ENCODE data around the gene PRPH2. TPM values are rescaled to one million over a fixed set of nuclear protein-coding genes. Genes with fewer than 3 reads are reported as not detected.

The PRPH2 gene
- total RNA-seq, 1 donor from 2014 or later = not detected

GRCh38 chr6:42690872-42691271 lies 31.5 kb downstream of the PRPH2 start:
- no peak overlapping the region for H3K4me3 Mint-ChIP-seq (ENCODE audit: low read depth)
- no peaks in the 10 kb centered on the region for H3K4me1 Mint-ChIP-seq (ENCODE audit: low read depth)
- DNase-seq (ENCODE audit: low spot score, unreplicated experiment) = no peak
- no peaks in the 10 kb centered on the region for H3K9me3 Mint-ChIP-seq (ENCODE audit: low read depth)
- no peak for TF ChIP-seq CTCF (IDR thresholded peaks at IDR 0.05; ENCODE audit: unreplicated experiment)
- H3K36me3 Mint-ChIP-seq (ENCODE audit: insufficient read depth) = peaks cover 36% of the 10 kb centered on the region
- H3K27ac Mint-ChIP-seq = peak overlapping the region; percentile 6
- no peaks in the 10 kb centered on the region for H3K27me3 Mint-ChIP-seq

GRCh38 chr6:42690151-42690702 lies 32.2 kb downstream of the PRPH2 start:
- H3K9me3 Mint-ChIP-seq (ENCODE audit: low read depth) = no peaks in the 10 kb centered on the region
- no peak for TF ChIP-seq CTCF (IDR thresholded peaks at IDR 0.05; ENCODE audit: unreplicated experiment)
- H3K27me3 Mint-ChIP-seq = no peaks in the 10 kb centered on the region
- no peak for DNase-seq (ENCODE audit: low spot score, unreplicated experiment)
- H3K36me3 Mint-ChIP-seq (ENCODE audit: insufficient read depth) = peaks cover 40% of the 10 kb centered on the region
- no peak overlapping the region for H3K4me3 Mint-ChIP-seq (ENCODE audit: low read depth)
- H3K4me1 Mint-ChIP-seq (ENCODE audit: low read depth) = no peaks in the 10 kb centered on the region
- peak overlapping the region; percentile 37 for H3K27ac Mint-ChIP-seq

- no peak for TF ChIP-seq CTCF (IDR thresholded peaks at IDR 0.05; ENCODE audit: unreplicated experiment)
- no peaks in the 10 kb centered on the region for H3K4me1 Mint-ChIP-seq (ENCODE audit: low read depth)
- H3K27ac Mint-ChIP-seq = peak overlapping the region; percentile 56
- no peak for DNase-seq (ENCODE audit: low spot score, unreplicated experiment)
- H3K4me3 Mint-ChIP-seq (ENCODE audit: low read depth) = no peak overlapping the region
- H3K9me3 Mint-ChIP-seq (ENCODE audit: low read depth) = no peaks in the 10 kb centered on the region
- peaks cover 46% of the 10 kb centered on the region for H3K36me3 Mint-ChIP-seq (ENCODE audit: insufficient read depth)
- no peaks in the 10 kb centered on the region for H3K27me3 Mint-ChIP-seq
These were observed 33.0 kb downstream of the PRPH2 start for GRCh38 chr6:42689371-42689770.

GRCh38 chr6:42688281-42688680 lies 34.1 kb downstream of the PRPH2 start:
- no peaks in the 10 kb centered on the region for H3K27me3 Mint-ChIP-seq
- no peaks in the 10 kb centered on the region for H3K9me3 Mint-ChIP-seq (ENCODE audit: low read depth)
- no peak overlapping the region for H3K4me3 Mint-ChIP-seq (ENCODE audit: low read depth)

GRCh38 chr6:42679358-42679757 lies 43.0 kb downstream of the PRPH2 start:
- Mint-ChIP-seq H3K27ac (no peak overlapping the region), H3K27me3 (no peaks in the 10 kb centered on the region), H3K36me3 (ENCODE audit: insufficient read depth) (peaks cover 48% of the 10 kb centered on the region), H3K4me3 (ENCODE audit: low read depth) (no peak overlapping the region), H3K4me1 (ENCODE audit: low read depth) (no peaks in the 10 kb centered on the region), H3K9me3 (ENCODE audit: low read depth) (no peaks in the 10 kb centered on the region)
- no peak for TF ChIP-seq CTCF (IDR thresholded peaks at IDR 0.05; ENCODE audit: unreplicated experiment)
- DNase-seq (ENCODE audit: low spot score, unreplicated experiment) = no peak

More at GRCh38 chr6:42688281-42688680, 34.1 kb downstream of the PRPH2 start:
- H3K4me1 Mint-ChIP-seq (ENCODE audit: low read depth) = no peaks in the 10 kb centered on the region
- DNase-seq (ENCODE audit: low spot score, unreplicated experiment) = no peak
- H3K36me3 Mint-ChIP-seq (ENCODE audit: insufficient read depth) = peaks cover 54% of the 10 kb centered on the region
- no peak for TF ChIP-seq CTCF (IDR thresholded peaks at IDR 0.05; ENCODE audit: unreplicated experiment)
- H3K27ac Mint-ChIP-seq = no peak overlapping the region
